SKM-1 (cell line): ENCODE results near the gene PTGES3L.
"Not testable (repeated sequence)": the region's sequence is repeated elsewhere in the genome, so short reads cannot be mapped to it uniquely, and the experiment has no call there.

Experiments used
- DNase-seq: peaks from one replicate; lab custom pipeline; 2025; ENCODE audit not compliant: unreplicated experiment; lab: John Stamatoyannopoulos, UW

PTGES3L gene

GRCh38 chr17:43014649-43015542, 35.0 kb upstream of the PTGES3L start:
- no peak for DNase-seq

GRCh38 chr17:43014020-43014648, 34.3 kb upstream of the PTGES3L start:
- DNase-seq: no peak

- no peak for DNase-seq
Measured at GRCh38 chr17:43013296-43013695, 33.4 kb upstream of the PTGES3L start.

GRCh38 chr17:43011728-43012472, 32.0 kb upstream of the PTGES3L start:
- no peak for DNase-seq

GRCh38 chr17:43010667-43011308, 30.9 kb upstream of the PTGES3L start:
- no peak for DNase-seq

GRCh38 chr17:43006639-43007551, 27.0 kb upstream of the PTGES3L start, which contains the start of gene IFI35:
Gene IFI35, plus strand, starts transcription at chr17:43006784. Its CDS starts 164 bp downstream, at chr17:43006948.
- peak; percentile 40 for DNase-seq

- no peak for DNase-seq
Measured at GRCh38 chr17:43003542-43004172, 23.8 kb upstream of the PTGES3L start.

GRCh38 chr17:43000894-43001293, 21.0 kb upstream of the PTGES3L start:
- not testable (repeated sequence) for DNase-seq

GRCh38 chr17:42999003-42999525, 19.2 kb upstream of the PTGES3L start:
- no peak for DNase-seq

- peak; percentile 100 for DNase-seq
Measured at GRCh38 chr17:42997984-42998938, 18.4 kb upstream of the PTGES3L start, which contains the start of gene RPL27. Gene RPL27, plus strand, starts transcription at chr17:42998419. Its CDS starts 332 bp downstream, at chr17:42998751.

GRCh38 chr17:42997390-42997983, 17.6 kb upstream of the PTGES3L start:
- no peak for DNase-seq

GRCh38 chr17:42993913-42994312, 14.0 kb upstream of the PTGES3L start:
- DNase-seq: not testable (repeated sequence)

- no peak for DNase-seq
Measured at GRCh38 chr17:42992872-42993271, 13.0 kb upstream of the PTGES3L start.

GRCh38 chr17:42991471-42991870, 11.6 kb upstream of the PTGES3L start:
- no peak for DNase-seq

GRCh38 chr17:42989726-42990652, 10.1 kb upstream of the PTGES3L start:
- DNase-seq: no peak

- no peak for DNase-seq
Measured at GRCh38 chr17:42989141-42989540, 9.3 kb upstream of the PTGES3L start.

- peak; percentile 94 for DNase-seq
Measured at GRCh38 chr17:42985225-42985624, 5.3 kb upstream of the PTGES3L start.
